Neural progenitor cell (in vitro differentiated cells): Measurements from ENCODE around the gene DTNBP1.

Experiments used
- EZH2 ChIP-seq: fragments of 200-600 bp; sonication (generic); IDR thresholded peaks from 2 replicates; pipeline ENCODE4 v1.6.1; 2017; ENCODE audit warnings: antibody characterized with exemption, mild to moderate bottlenecking, moderate library complexity
- TF ChIP-seq, protein P1 (sequence below): fragments of 200-600 bp; sonication (generic); IDR thresholded peaks from 2 replicates; pipeline ENCODE4 v1.5.1; 2017; ENCODE audit warnings: antibody characterized with exemption, mild to moderate bottlenecking

GRCh38 chr6:15606347-15606746, 56.5 kb downstream of the DTNBP1 start:
- no peak for TF ChIP-seq EZH2
- TF ChIP-seq, protein P1, sequence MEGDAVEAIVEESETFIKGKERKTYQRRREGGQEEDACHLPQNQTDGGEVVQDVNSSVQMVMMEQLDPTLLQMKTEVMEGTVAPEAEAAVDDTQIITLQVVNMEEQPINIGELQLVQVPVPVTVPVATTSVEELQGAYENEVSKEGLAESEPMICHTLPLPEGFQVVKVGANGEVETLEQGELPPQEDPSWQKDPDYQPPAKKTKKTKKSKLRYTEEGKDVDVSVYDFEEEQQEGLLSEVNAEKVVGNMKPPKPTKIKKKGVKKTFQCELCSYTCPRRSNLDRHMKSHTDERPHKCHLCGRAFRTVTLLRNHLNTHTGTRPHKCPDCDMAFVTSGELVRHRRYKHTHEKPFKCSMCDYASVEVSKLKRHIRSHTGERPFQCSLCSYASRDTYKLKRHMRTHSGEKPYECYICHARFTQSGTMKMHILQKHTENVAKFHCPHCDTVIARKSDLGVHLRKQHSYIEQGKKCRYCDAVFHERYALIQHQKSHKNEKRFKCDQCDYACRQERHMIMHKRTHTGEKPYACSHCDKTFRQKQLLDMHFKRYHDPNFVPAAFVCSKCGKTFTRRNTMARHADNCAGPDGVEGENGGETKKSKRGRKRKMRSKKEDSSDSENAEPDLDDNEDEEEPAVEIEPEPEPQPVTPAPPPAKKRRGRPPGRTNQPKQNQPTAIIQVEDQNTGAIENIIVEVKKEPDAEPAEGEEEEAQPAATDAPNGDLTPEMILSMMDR = no peak
